OCI-M1 (cell line): ENCODE data around the gene SH3D21.
A peak's percentile ranks its signal among the peaks of the same experiment; 100 is the strongest.

Experiments
- DNase-seq: peaks from one replicate; lab custom pipeline; 2025; lab: John Stamatoyannopoulos, UW

Gene SH3D21

DNA sequence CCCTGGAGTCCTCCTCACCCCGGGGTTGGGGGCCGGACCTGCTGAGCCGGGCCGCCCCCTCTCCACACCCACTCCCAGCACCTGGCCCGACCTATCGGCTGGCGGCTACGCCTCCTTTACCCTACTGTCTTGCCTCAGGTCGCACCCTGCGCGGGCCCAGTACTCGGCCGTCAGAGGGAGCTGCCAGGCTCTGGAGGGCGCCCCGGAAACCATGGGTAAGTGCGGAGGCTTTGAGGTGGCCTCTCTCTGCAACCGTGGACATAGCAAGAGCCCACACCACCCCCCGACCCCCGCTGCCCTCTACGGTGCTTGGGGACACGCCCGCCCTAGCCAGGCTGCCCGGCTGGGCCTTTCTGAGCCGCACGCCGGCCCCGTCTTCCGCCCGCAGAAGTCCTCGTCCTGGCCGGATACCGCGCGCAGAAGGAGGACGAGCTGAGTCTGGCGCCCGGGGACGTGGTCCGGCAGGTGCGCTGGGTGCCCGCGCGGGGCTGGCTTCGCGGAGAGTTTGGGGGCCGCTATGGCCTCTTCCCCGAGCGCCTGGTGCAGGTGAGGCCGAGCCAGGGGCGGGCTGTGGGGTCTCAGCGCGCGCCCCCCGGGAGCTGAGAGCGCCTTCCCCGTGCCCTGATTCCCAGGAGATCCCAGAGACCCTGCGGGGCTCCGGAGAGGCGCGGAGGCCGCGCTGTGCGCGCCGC is at the start of gene SH3D21:
TSS of gene SH3D21 (plus strand) at position 159 of the 692 bp plus-strand sequence. CDS start at position 212, 53 bp downstream.
- DNase-seq, result no peak

- DNase-seq, result no peak
Measured at GRCh38 chr1:36256558-36257374, 49.4 kb upstream of the SH3D21 start.

GRCh38 chr1:36257375-36257767 is 48.8 kb upstream of the SH3D21 start:
- DNase-seq, result no peak

GRCh38 chr1:36258960-36259344 is 47.2 kb upstream of the SH3D21 start:
- DNase-seq, result no peak

GRCh38 chr1:36268981-36269380 is 37.2 kb upstream of the SH3D21 start:
- no peak for DNase-seq

- no peak for DNase-seq
Measured at GRCh38 chr1:36269408-36269838, 36.7 kb upstream of the SH3D21 start.

GRCh38 chr1:36273024-36273423 is 33.1 kb upstream of the SH3D21 start:
- no peak for DNase-seq

GRCh38 chr1:36274201-36274600 is 32.0 kb upstream of the SH3D21 start:
- DNase-seq, result no peak

DNA sequence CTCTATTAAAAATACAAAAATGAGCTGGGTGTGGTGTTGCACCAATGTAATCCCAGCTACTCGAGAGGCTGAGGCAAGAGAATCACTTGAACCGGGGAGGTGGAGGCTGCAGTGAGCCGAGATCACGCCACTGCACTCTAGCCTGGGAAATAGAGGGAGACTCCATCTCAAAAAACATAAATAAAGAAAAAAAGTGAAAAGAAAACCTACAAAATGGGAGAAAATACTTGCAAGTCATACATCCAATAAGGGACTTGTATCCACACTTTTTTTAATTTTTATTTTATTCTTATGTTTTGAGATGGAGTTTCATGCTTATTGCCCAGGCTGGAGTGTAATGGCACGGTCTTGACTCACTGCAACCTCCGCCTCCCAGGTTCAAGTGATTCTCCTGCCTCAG is 29.5 kb upstream of the SH3D21 start:
- no peak for DNase-seq

DNA sequence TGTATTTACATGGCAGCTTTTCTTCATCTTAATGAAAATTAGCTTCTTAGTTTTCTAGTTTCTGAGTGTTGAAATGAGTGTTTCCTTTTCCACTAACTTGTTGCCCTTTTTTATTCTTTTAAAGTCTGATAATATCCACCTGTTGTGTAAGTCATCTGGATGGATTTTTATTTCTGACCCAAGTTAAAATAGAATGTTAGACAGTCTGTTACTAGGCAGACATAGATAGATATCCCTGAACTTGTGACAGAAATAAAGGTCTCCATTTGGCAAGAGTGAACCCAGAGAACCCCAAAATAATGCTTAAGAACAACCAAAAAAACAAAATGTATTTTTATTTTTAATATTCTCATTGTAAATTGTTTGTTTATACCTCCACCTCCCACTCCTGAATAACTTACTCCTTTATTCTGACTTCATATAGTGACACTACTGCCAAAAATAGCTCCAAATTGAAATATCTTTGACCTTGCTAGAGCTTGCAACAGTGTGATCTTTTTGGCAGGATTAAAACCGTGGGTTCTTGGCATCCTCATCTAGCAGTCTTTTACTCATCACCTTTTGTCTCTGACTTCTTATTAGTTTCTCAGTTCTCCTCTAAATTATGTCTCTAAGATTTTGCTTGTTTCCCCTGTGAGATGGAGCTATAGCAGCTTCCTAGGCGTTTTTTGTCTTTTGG is 26.9 kb upstream of the SH3D21 start:
- DNase-seq, result no peak

DNA sequence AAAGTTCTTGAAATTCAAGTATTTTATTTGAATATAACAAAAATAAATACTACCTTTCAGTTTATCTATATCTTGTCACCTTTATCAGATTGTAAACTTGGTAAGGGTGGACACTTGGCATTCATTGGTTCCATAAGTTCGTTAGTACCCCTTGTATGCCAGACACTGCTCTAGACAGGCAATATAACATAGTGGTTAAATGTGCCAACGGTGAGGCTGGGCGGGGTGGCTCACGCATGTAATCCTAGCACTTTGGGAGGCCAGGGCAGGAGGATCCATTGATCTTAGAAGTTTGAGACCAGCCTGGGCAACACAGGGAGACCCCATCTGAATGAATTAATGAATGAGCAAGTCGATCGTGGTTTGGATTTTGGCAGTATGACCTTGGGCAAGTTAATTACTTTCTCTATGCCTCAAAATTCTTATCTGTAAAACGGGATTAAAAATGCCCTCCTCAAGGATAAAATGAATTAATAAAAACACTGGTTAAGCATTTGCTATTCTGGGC is 26.3 kb upstream of the SH3D21 start:
- no peak for DNase-seq

GRCh38 chr1:36284061-36284460 is 22.1 kb upstream of the SH3D21 start:
- DNase-seq, result no peak

- no peak for DNase-seq
Measured at GRCh38 chr1:36284517-36284916, 21.7 kb upstream of the SH3D21 start.

DNA sequence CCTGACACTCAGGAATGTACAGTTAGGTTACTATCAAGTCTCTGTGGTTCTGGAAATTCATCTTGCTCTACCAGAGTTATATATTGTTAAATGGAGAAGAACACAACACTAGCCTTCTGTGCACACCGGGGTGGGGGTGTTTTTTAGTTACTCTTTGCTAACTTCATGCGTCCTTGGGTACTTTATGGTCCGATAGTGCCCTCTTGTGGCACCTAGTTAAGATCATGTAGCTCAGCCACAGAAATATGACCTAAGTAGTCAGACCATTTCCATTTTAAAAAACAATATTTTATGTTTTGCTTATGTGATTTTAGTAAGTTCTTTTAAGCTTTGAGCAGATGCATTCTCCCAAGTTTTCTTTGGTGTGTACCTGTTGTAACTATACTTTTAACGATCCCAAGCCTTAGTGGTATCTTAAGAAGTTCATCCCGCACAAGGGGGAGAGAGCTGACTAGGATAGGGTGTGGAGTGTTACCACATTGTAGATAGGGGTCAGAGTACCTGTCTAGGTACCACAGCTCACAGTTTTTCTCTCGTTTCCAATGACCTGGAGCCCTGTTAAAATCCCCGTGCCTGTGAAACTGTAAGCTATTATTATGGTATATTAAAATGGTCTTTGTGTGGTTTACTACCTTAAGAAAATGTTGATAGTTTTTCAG is 20.6 kb upstream of the SH3D21 start:
- DNase-seq, result peak; percentile 89

DNA sequence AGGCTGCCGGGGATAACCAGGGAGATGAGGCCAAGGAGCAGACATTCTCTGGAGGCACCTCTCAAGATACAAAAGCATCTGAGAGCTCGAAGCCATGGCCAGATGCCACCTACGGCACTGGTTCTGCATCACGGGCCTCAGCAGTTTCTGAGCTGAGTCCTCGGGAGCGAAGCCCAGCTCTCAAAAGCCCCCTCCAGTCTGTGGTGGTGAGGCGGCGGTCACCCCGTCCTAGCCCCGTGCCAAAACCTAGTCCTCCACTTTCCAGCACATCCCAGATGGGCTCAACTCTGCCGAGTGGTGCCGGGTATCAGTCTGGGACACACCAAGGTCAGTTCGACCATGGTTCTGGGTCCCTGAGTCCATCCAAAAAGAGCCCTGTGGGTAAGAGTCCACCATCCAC is 19.4 kb upstream of the SH3D21 start:
- no peak for DNase-seq

DNA sequence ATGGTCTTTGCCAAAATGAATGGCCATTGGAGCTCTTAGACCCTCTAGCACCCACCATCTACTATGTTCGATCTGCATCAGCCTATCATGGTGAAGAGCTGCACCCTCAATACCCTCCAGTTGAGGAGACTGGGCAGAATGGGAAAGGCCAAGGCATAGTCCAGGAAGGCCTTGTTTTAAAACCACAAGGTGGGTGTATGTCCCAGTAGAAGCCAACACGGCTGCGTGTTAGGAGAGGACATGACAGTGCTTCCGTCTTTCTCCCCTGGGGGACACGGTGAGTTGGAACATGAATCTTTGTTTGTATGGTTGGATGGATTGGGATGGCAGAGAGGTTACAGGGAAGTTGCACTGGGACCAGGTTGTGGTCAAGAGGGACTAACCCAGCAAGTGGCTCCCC is 18.6 kb upstream of the SH3D21 start:
- no peak for DNase-seq

DNA sequence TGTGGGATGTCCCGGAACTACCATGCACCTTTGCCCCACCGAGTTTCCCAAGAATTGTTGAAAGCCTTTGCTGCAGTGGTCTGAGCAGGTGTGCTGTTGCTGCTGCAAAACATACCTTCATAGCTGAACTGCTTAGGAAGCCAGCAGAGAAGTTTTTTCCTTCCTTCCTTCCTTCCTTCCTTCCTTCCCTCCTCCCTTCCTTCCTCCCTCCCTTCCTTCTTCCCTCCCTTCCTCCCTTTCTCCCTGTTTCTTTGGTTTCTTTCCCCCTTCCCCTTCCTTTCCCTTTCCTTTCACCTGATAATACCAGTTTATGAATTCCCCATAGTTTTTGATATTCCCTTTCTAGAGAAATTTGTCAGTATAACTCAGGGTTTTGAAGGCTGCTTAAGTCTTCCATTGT is 10.8 kb upstream of the SH3D21 start:
- no peak for DNase-seq

GRCh38 chr1:36297062-36297461 is 9.1 kb upstream of the SH3D21 start:
- DNase-seq, result no peak

DNA sequence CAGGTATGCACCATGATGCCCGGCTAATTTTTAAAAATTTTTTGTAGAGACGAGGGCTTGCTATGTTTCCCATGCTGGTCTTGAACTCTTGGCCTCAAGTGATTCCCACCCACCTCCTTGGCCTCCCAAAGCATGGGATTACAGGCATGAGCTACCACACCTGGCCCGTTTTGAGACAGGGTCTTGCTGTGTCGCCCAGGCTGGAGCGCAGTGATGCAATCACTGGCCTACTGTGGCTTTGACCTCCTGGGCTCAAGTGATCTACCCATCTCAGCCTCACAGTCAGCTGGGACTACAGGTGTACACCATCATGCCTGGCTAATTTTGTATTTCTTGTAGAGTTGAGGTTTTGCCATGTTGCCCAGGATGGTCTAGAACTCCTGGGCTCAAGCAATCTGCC is 7.5 kb upstream of the SH3D21 start:
- DNase-seq, result no peak

DNA sequence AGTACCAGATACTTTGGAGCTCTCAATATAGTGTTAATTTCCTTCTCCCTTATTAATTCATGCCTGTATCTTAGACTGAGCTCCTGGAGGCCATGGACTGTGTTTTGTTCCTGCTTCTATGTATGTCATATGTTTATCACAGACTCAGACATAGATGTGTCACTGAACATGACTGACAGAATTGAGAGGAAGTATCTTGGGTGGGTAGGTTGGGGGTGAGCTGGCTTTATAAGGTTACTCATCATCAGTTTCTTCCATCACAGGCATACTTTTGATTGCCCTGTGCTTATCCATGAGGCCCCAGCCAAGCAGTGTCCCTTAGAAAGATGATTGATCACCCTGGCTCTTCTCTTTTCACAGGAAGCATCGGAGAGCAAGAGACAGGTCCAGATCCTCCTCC is 5.6 kb upstream of the SH3D21 start:
- no peak for DNase-seq

DNA sequence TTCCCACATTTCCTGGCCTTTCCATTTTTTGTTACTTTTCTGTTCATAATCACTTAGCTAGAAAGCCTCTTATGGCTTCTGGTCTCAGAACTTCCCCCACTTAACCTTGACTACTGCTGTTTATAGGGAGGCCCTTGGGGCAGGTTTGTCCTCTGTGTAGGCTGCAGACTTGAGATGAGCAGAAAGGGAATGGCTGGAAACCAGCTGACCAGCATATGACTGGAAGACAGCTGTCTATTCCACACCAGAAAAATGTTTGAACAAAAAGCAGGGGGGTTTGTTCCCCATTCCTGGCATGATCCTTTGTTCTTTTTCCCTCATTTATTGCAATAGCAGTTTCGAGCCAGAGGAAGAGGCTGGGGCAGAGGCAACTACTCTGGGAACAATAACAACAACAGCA is 4.9 kb upstream of the SH3D21 start:
- no peak for DNase-seq

DNA sequence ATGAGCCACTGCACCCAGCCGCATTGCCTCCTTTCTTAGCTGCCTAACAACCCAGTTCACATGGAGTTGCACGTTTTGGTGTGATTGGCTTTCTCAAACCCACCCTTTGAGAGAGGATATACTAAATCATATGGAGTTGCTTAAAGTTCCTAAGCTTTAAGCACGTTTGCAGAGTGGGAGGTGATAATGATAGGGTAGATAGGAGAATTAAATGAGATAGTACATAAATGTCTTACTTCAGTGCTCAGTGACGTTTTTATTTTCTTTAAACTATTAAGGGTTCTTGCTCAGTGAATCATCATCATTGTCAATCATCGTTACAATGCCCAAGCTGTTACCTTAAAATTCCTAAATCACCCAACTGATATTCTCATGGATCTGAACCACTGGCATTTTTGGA is 2.9 kb upstream of the SH3D21 start:
- DNase-seq, result no peak
